Measurements from ENCODE around the gene STKLD1. TPM values are rescaled to one million over a fixed set of nuclear protein-coding genes. Genes with fewer than 3 reads are reported as not detected.

STKLD1 gene
- total RNA-seq, 4 donors from 2014 or later, result 0.38 TPM; not detected in 3

- no peak for TF ChIP-seq POLR2A (IDR thresholded peaks at IDR 0.05)
- no peak for TF ChIP-seq CTCF (IDR thresholded peaks at IDR 0.05)
- no peaks in the 10 kb centered on the region for H3K36me3 ChIP-seq
- H3K9me3 ChIP-seq, result no peaks in the 10 kb centered on the region
- 85 to 92% methylated on average over 13 to 14 of the region's 22 CpGs for WGBS, 2 donors
- intact Hi-C loops (cut with DNase I), result no loop called here
- no peak for DNase-seq
- H3K27me3 ChIP-seq, result peaks cover 0 to 57% (median 2%) of the 10 kb centered on the region in 4 donors
- H3K27ac ChIP-seq, result no peak overlapping the region
- H3K4me3 ChIP-seq, result no peak overlapping the region
- peaks cover 0 to 23% (median 9%) of the 10 kb centered on the region in 3 donors for H3K4me1 ChIP-seq
Observed at GRCh38 chr9:133425049-133425632, 49.0 kb downstream of the STKLD1 start.

- H3K36me3 ChIP-seq, result no peaks in the 10 kb centered on the region
- peaks cover 0 to 57% (median 2%) of the 10 kb centered on the region in 4 donors for H3K27me3 ChIP-seq
- no peak for TF ChIP-seq POLR2A (IDR thresholded peaks at IDR 0.05)
- DNase-seq, result no peak
- peaks cover 0 to 23% (median 9%) of the 10 kb centered on the region in 3 donors for H3K4me1 ChIP-seq
- no peak overlapping the region for H3K27ac ChIP-seq
- WGBS, 2 donors, result 80 to 87% methylated on average over 2 to 6 of the region's 11 CpGs
- H3K9me3 ChIP-seq, result no peaks in the 10 kb centered on the region
- intact Hi-C loops (cut with DNase I), result no loop called here
- H3K4me3 ChIP-seq, result no peak overlapping the region
Observed at GRCh38 chr9:133426011-133426410, 49.8 kb downstream of the STKLD1 start.

- Histone ChIP-seq H3K27ac (no peak overlapping the region), H3K36me3 (no peaks in the 10 kb centered on the region), H3K4me1 (peaks cover 0 to 23% (median 9%) of the 10 kb centered on the region in 3 donors), H3K4me3 (peak overlapping the region in 2 of 4 donors; percentile 47 to 66), H3K9me3 (no peaks in the 10 kb centered on the region), H3K27me3 (peaks cover 0 to 57% (median 2%) of the 10 kb centered on the region in 4 donors)
- TF ChIP-seq POLR2A (IDR thresholded peaks at IDR 0.05) (no peak), CTCF (IDR thresholded peaks at IDR 0.05) (no peak)
- 47 to 65% methylated on average over 9 of the region's 10 CpGs for WGBS, 2 donors
- intact Hi-C loops (cut with DNase I), result no loop called here
- no peak for DNase-seq
Observed at GRCh38 chr9:133427658-133428348, 51.6 kb downstream of the STKLD1 start.

- H3K27ac ChIP-seq, result no peak overlapping the region
- peak overlapping the region; percentile 19 to 66 (median 38) for H3K4me3 ChIP-seq
- TF ChIP-seq CTCF (IDR thresholded peaks at IDR 0.05), result no peak
- no peak for TF ChIP-seq POLR2A (IDR thresholded peaks at IDR 0.05)
- no peaks in the 10 kb centered on the region for H3K9me3 ChIP-seq
- peaks cover 0 to 57% (median 2%) of the 10 kb centered on the region in 4 donors for H3K27me3 ChIP-seq
- no peaks in the 10 kb centered on the region for H3K36me3 ChIP-seq
- H3K4me1 ChIP-seq, result peaks cover 0 to 23% (median 9%) of the 10 kb centered on the region in 3 donors
- DNase-seq, result no peak
- intact Hi-C loops (cut with DNase I), result no loop called here
- 2 to 3% methylated on average over 12 to 18 of the region's 57 CpGs for WGBS, 2 donors
Observed at GRCh38 chr9:133428617-133429101, 52.5 kb downstream of the STKLD1 start.

- WGBS, 2 donors, result 3 to 6% methylated on average over 7 to 12 of the region's 18 CpGs
- intact Hi-C loops (cut with DNase I), result no loop called here
- no peak for TF ChIP-seq CTCF (IDR thresholded peaks at IDR 0.05)
- no peak for TF ChIP-seq POLR2A (IDR thresholded peaks at IDR 0.05)
- Histone ChIP-seq H3K27me3 (peaks cover 0 to 54% (median 2%) of the 10 kb centered on the region in 4 donors), H3K36me3 (no peaks in the 10 kb centered on the region), H3K27ac (no peak overlapping the region), H3K4me1 (peaks cover 0 to 23% (median 9%) of the 10 kb centered on the region in 3 donors), H3K9me3 (no peaks in the 10 kb centered on the region), H3K4me3 (peak overlapping the region in 3 of 4 donors; percentile 28 to 66 (median 47))
- no peak for DNase-seq
Observed at GRCh38 chr9:133429214-133429613, 53.0 kb downstream of the STKLD1 start.

Measured in esophagus squamous epithelium (tissue), 5 donors.